ENCODE measurements around the gene DTD1. TPM values are rescaled to one million over a fixed set of nuclear protein-coding genes. Genes with fewer than 3 reads are reported as not detected.
"Not testable (repeated sequence)": the region's sequence is repeated elsewhere in the genome, so short reads cannot be mapped to it uniquely, and the experiment has no call there.

The DTD1 gene
- total RNA-seq, 4 donors from 2014 or later = 31.0 to 49.8 (median 39.7) TPM

DNA sequence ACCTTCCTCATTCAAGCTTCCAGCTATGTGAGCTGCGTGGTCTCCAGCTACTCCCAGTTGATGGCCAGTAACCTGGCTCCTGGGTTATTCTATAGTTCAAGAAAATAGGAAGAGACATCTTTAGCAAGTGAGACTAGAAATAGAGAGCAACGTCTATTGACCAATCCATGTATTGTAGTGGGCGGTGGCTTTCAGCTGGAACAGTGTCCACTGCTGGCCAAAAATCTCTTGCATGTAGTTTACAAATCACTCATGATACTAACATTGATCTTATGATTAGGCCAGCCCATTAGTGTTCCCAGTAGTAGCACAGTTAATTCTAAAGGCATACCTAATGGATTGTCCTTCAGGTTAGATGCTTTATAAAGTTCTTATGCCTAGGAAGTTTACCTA lies 166.8 kb downstream of the DTD1 start:
- 88 to 93% methylated on average over 3 of the region's 3 CpGs for WGBS, 2 donors
- Histone ChIP-seq H3K27me3 (no peaks in the 10 kb centered on the region), H3K27ac (no peak overlapping the region), H3K4me3 (no peak overlapping the region), H3K36me3 (peaks cover 0 to 9% (median 0%) of the 10 kb centered on the region in 3 donors), H3K9me3 (no peaks in the 10 kb centered on the region), H3K4me1 (no peaks in the 10 kb centered on the region)
- DNase-seq (ENCODE audit: low spot score in 2 of 2) = no peak
- TF ChIP-seq POLR2A (IDR thresholded peaks at IDR 0.05) (no peak), EP300 (IDR thresholded peaks at IDR 0.05) (no peak)
- TF ChIP-seq, protein P1, sequence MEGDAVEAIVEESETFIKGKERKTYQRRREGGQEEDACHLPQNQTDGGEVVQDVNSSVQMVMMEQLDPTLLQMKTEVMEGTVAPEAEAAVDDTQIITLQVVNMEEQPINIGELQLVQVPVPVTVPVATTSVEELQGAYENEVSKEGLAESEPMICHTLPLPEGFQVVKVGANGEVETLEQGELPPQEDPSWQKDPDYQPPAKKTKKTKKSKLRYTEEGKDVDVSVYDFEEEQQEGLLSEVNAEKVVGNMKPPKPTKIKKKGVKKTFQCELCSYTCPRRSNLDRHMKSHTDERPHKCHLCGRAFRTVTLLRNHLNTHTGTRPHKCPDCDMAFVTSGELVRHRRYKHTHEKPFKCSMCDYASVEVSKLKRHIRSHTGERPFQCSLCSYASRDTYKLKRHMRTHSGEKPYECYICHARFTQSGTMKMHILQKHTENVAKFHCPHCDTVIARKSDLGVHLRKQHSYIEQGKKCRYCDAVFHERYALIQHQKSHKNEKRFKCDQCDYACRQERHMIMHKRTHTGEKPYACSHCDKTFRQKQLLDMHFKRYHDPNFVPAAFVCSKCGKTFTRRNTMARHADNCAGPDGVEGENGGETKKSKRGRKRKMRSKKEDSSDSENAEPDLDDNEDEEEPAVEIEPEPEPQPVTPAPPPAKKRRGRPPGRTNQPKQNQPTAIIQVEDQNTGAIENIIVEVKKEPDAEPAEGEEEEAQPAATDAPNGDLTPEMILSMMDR (IDR thresholded peaks at IDR 0.05) = no peak

DNA sequence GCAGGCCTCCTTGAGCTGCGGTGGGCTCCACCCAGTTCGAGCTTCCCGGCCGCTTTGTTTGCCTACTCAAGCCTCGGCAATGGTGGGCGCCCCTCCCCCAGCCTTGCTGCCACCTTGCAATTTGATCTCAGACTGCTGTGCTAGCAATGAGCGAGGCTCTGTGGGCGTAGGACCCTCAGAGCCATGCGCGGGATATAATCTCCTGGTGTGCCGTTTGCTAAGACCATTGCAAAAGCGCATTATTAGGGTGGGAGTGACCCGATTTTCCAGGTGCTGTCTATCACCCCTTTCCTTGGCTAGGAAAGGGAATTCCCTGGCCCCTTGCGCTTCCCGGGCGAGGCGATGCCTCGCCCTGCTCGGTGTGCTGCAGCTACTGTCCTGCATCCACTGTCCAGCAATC lies 173.0 kb downstream of the DTD1 start:
- Histone ChIP-seq H3K36me3 (peaks cover 0 to 40% (median 0%) of the 10 kb centered on the region in 3 donors), H3K9me3 (peaks cover 0 to 14% (median 0%) of the 10 kb centered on the region in 4 donors)
- not testable (repeated sequence) for H3K4me3 ChIP-seq; H3K27me3 ChIP-seq; H3K27ac ChIP-seq; H3K4me1 ChIP-seq; DNase-seq (ENCODE audit: low spot score in 2 of 2)
- 97 to 98% methylated on average over 18 to 19 of the region's 19 CpGs for WGBS, 2 donors

- H3K9me3 ChIP-seq = no peaks in the 10 kb centered on the region
- WGBS, 2 donors = 70 to 78% methylated on average over 5 of the region's 5 CpGs
- H3K4me3 ChIP-seq = no peak overlapping the region
- TF ChIP-seq EP300 (IDR thresholded peaks at IDR 0.05) (no peak), POLR2A (IDR thresholded peaks at IDR 0.05) (no peak)
- TF ChIP-seq, protein P1 (IDR thresholded peaks at IDR 0.05) = no peak
- no peaks in the 10 kb centered on the region for H3K27me3 ChIP-seq
- peaks cover 0 to 28% (median 0%) of the 10 kb centered on the region in 3 donors for H3K36me3 ChIP-seq
- H3K27ac ChIP-seq = no peak overlapping the region
- no peaks in the 10 kb centered on the region for H3K4me1 ChIP-seq
- DNase-seq (ENCODE audit: low spot score in 2 of 2) = no peak
Measured at GRCh38 chr20:18767676-18768075, 179.8 kb downstream of the DTD1 start.

GRCh38 chr20:18773566-18773965 lies 185.7 kb downstream of the DTD1 start:
- H3K27me3 ChIP-seq = no peaks in the 10 kb centered on the region
- H3K36me3 ChIP-seq = no peaks in the 10 kb centered on the region
- H3K9me3 ChIP-seq = no peaks in the 10 kb centered on the region
- no peaks in the 10 kb centered on the region for H3K4me1 ChIP-seq
- DNase-seq (ENCODE audit: low spot score in 2 of 2) = no peak
- H3K4me3 ChIP-seq = no peak overlapping the region
- TF ChIP-seq, protein P1 (IDR thresholded peaks at IDR 0.05) = no peak
- no peak for TF ChIP-seq EP300 (IDR thresholded peaks at IDR 0.05)
- H3K27ac ChIP-seq = no peak overlapping the region
- WGBS, 2 donors = 87 to 89% methylated on average over 1 of the region's 1 CpG

DNA sequence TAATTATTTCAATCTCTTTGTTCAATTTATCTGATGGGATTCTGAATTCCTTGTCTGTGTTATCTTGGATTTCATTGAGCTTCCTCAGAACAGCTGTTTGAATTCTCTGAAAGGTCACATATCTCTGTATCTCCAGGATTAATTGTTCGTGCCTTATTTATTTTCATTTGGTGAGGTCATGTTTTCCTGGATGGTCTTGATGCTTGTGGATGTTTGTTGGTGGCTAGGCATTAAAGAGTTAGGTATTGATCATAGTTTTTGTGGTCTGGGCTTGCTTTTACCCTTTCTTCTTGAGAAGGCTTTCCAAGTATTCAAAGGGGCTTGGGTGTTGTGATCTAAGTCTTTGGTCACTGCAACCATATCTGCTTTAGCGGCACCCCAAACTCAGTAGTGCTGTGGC lies 186.4 kb downstream of the DTD1 start:
- no peaks in the 10 kb centered on the region for H3K9me3 ChIP-seq
- 67 to 74% methylated on average over 2 of the region's 2 CpGs for WGBS, 2 donors
- no peaks in the 10 kb centered on the region for H3K36me3 ChIP-seq
- TF ChIP-seq EP300 (IDR thresholded peaks at IDR 0.05) (no peak), POLR2A (IDR thresholded peaks at IDR 0.05) (no peak)
- TF ChIP-seq, protein P1 (IDR thresholded peaks at IDR 0.05) = no peak
- no peaks in the 10 kb centered on the region for H3K4me1 ChIP-seq
- no peak for DNase-seq (ENCODE audit: low spot score in 2 of 2)
- H3K4me3 ChIP-seq = no peak overlapping the region
- H3K27ac ChIP-seq = no peak overlapping the region
- no peaks in the 10 kb centered on the region for H3K27me3 ChIP-seq

DNA sequence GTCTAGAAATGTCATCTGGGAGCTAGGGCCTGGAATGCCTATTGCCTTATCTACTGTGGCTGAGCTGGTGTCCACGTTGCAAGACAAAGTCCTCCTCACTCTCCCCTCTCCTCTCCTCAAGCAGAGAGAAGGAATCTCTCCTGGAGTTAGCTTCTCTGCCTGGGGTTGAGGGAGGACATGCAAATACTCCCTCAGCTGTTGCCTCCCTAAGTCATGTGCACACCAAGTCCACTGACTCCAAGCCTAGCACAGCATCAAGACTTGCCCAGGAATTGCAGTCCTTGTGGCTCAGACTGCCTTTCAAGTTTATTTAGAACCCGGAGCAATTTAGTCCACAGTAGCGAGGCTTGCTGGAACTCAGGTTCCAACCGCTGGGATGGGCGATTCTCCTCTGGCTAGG lies 187.8 kb downstream of the DTD1 start:
- H3K4me3 ChIP-seq = no peak overlapping the region
- 79 to 85% methylated on average over 3 to 5 of the region's 5 CpGs for WGBS, 2 donors
- no peaks in the 10 kb centered on the region for H3K36me3 ChIP-seq
- H3K4me1 ChIP-seq = no peaks in the 10 kb centered on the region
- no peak for DNase-seq (ENCODE audit: low spot score in 2 of 2)
- H3K27me3 ChIP-seq = no peaks in the 10 kb centered on the region
- no peak overlapping the region for H3K27ac ChIP-seq
- no peak for TF ChIP-seq POLR2A (IDR thresholded peaks at IDR 0.05)
- TF ChIP-seq, protein P1 (IDR thresholded peaks at IDR 0.05) = no peak
- no peak for TF ChIP-seq EP300 (IDR thresholded peaks at IDR 0.05)
- no peaks in the 10 kb centered on the region for H3K9me3 ChIP-seq
